AG08396 (cell line): ENCODE results near the gene YARS1.

Experiments used
- DNase-seq: peaks from one replicate; pipeline ENCODE4 v3.0.0; 2012; ENCODE audit warnings: low spot score, mixed read lengths

YARS1 gene

GRCh38 chr1:32780628-32781234 lies 36.4 kb downstream of the YARS1 start:
- DNase-seq: no peak

GRCh38 chr1:32780005-32780404 lies 37.2 kb downstream of the YARS1 start:
- no peak for DNase-seq

- DNase-seq: no peak
Observed at GRCh38 chr1:32779242-32779641, 37.9 kb downstream of the YARS1 start.

GRCh38 chr1:32775640-32776337 lies 41.4 kb downstream of the YARS1 start:
- no peak for DNase-seq

- DNase-seq: no peak
Observed at GRCh38 chr1:32774950-32775634, 42.1 kb downstream of the YARS1 start.

- DNase-seq: no peak
Observed at GRCh38 chr1:32774464-32774808, 42.7 kb downstream of the YARS1 start.

GRCh38 chr1:32773764-32774463 lies 43.2 kb downstream of the YARS1 start:
- DNase-seq: no peak

- DNase-seq: peak; percentile 88
Observed at GRCh38 chr1:32773018-32773763, 44.0 kb downstream of the YARS1 start.

- DNase-seq: no peak
Observed at GRCh38 chr1:32772281-32773017, 44.7 kb downstream of the YARS1 start.

GRCh38 chr1:32771561-32772280 lies 45.4 kb downstream of the YARS1 start:
- DNase-seq: no peak

- DNase-seq: no peak
Observed at GRCh38 chr1:32770741-32771548, 46.2 kb downstream of the YARS1 start.

GRCh38 chr1:32770221-32770731 lies 46.9 kb downstream of the YARS1 start:
- DNase-seq: no peak

GRCh38 chr1:32769524-32770220 lies 47.5 kb downstream of the YARS1 start:
- DNase-seq: no peak

GRCh38 chr1:32768110-32768850 lies 48.9 kb downstream of the YARS1 start:
- no peak for DNase-seq

- DNase-seq: no peak
Observed at GRCh38 chr1:32767641-32768040, 49.5 kb downstream of the YARS1 start.

- DNase-seq: no peak
Observed at GRCh38 chr1:32767156-32767555, 50.0 kb downstream of the YARS1 start.

GRCh38 chr1:32766328-32766972 lies 50.7 kb downstream of the YARS1 start:
- no peak for DNase-seq
